HEK293 (cell line): Measurements from ENCODE around the gene KRTAP2-2.
"Not testable (repeated sequence)": the region's sequence is repeated elsewhere in the genome, so short reads cannot be mapped to it uniquely, and the experiment has no call there.

Source experiments
- CTCF ChIP-seq: fragments of 450-650 bp; formaldehyde crosslinking; IDR thresholded peaks from 2 replicates; pipeline ENCODE4 v1.5.1; 2016; ENCODE audit warnings: missing biosample characterization, missing genetic modification characterization
- KLF8 ChIP-seq: fragments of 450-650 bp; formaldehyde crosslinking; IDR thresholded peaks from 2 replicates; pipeline ENCODE4 v1.5.1; 2016; ENCODE audit warnings: missing biosample characterization, missing genetic modification characterization
- ZFP3 ChIP-seq: fragments of 450-650 bp; formaldehyde crosslinking; IDR thresholded peaks from 2 replicates; pipeline ENCODE4 v1.5.1; 2016; ENCODE audit warnings: low read depth, missing biosample characterization, missing genetic modification characterization
- ZNF157 ChIP-seq: fragments of 450-650 bp; formaldehyde crosslinking; IDR thresholded peaks from 2 replicates; pipeline ENCODE4 v1.5.1; 2016; ENCODE audit warnings: missing biosample characterization, missing genetic modification characterization
- ZNF292 ChIP-seq: fragments of 450-650 bp; formaldehyde crosslinking; IDR thresholded peaks from 2 replicates; pipeline ENCODE4 v1.5.1; 2016; ENCODE audit warnings: low read depth, missing biosample characterization, missing genetic modification characterization, borderline replicate concordance
- ZNF311 ChIP-seq: fragments of 450-650 bp; formaldehyde crosslinking; IDR thresholded peaks from 2 replicates; pipeline ENCODE4 v1.5.1; 2017; ENCODE audit warnings: missing biosample characterization, missing genetic modification characterization, borderline replicate concordance
- ZNF398 ChIP-seq: fragments of 450-650 bp; formaldehyde crosslinking; IDR thresholded peaks from 2 replicates; pipeline ENCODE4 v1.5.1; 2017; ENCODE audit warnings: missing biosample characterization, missing genetic modification characterization
- ZNF704 ChIP-seq: fragments of 450-650 bp; formaldehyde crosslinking; IDR thresholded peaks from 2 replicates; pipeline ENCODE4 v1.5.1; 2016; ENCODE audit warnings: missing biosample characterization, missing genetic modification characterization
- ZNF777 ChIP-seq: fragments of 450-650 bp; formaldehyde crosslinking; IDR thresholded peaks from 2 replicates; pipeline ENCODE4 v1.5.1; 2017; ENCODE audit warnings: missing biosample characterization, missing genetic modification characterization, borderline replicate concordance
- TF ChIP-seq, protein P1 (sequence below): fragments of 450-650 bp; formaldehyde crosslinking; IDR thresholded peaks from 2 replicates; pipeline ENCODE4 v1.5.1; 2016; ENCODE audit warnings: missing biosample characterization, missing genetic modification characterization, low read depth
- TF ChIP-seq, protein P2 (sequence below): fragments of 450-650 bp; formaldehyde crosslinking; IDR thresholded peaks from 2 replicates; pipeline ENCODE4 v1.5.1; 2016; ENCODE audit warnings: missing biosample characterization, missing genetic modification characterization

DNA sequence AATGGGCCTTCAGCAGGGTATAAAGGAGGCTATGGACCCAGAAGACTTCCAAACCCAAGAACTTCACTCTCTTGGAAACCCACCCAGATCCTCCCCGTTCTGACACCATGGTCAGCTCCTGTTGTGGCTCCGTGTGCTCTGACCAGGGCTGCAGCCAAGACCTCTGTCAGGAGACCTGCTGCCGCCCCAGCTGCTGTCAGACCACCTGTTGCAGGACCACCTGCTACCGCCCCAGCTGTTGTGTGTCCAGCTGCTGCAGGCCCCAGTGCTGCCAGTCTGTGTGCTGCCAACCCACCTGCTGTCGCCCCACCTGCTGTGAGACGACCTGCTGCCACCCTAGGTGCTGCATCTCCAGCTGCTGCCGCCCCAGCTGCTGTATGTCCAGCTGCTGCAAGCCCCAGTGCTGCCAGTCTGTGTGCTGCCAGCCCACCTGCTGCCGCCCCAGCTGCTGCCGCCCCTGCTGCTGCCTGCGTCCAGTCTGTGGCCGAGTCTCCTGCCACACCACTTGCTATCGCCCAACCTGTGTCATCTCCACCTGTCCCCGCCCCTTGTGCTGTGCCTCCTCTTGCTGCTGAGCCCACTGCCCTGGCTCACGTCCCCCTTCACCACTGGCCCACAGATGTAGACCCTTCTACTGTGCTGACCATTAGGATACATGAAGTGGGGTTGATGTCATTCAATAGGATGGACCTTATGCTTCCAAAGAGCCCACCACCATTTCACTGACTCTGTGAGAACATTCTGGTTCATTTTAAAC, 29.2 kb upstream of the KRTAP2-2 start, which contains the start of gene KRTAP4-7:
- TF ChIP-seq CTCF (tag by site-specific recombination); KLF8 (tag by site-specific recombination); ZFP3 (tag by site-specific recombination); ZNF777; ZNF311; ZNF157 (tag by site-specific recombination); ZNF704; ZNF398 (tag by site-specific recombination); ZNF292 (tag by site-specific recombination): not testable (repeated sequence)
- TF ChIP-seq, protein P1, sequence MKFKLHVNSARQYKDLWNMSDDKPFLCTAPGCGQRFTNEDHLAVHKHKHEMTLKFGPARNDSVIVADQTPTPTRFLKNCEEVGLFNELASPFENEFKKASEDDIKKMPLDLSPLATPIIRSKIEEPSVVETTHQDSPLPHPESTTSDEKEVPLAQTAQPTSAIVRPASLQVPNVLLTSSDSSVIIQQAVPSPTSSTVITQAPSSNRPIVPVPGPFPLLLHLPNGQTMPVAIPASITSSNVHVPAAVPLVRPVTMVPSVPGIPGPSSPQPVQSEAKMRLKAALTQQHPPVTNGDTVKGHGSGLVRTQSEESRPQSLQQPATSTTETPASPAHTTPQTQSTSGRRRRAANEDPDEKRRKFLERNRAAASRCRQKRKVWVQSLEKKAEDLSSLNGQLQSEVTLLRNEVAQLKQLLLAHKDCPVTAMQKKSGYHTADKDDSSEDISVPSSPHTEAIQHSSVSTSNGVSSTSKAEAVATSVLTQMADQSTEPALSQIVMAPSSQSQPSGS (tag by site-specific recombination), result not testable (repeated sequence)
- TF ChIP-seq, protein P2, sequence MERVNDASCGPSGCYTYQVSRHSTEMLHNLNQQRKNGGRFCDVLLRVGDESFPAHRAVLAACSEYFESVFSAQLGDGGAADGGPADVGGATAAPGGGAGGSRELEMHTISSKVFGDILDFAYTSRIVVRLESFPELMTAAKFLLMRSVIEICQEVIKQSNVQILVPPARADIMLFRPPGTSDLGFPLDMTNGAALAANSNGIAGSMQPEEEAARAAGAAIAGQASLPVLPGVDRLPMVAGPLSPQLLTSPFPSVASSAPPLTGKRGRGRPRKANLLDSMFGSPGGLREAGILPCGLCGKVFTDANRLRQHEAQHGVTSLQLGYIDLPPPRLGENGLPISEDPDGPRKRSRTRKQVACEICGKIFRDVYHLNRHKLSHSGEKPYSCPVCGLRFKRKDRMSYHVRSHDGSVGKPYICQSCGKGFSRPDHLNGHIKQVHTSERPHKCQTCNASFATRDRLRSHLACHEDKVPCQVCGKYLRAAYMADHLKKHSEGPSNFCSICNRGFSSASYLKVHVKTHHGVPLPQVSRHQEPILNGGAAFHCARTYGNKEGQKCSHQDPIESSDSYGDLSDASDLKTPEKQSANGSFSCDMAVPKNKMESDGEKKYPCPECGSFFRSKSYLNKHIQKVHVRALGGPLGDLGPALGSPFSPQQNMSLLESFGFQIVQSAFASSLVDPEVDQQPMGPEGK (tag by site-specific recombination), result not testable (repeated sequence)
